Measurements from ENCODE around the gene YEATS4. TPM values are rescaled to one million over a fixed set of nuclear protein-coding genes. Genes with fewer than 3 reads are reported as not detected.

Gene YEATS4
- total and polyA plus RNA-seq, 9 of the 15 experiments (the other 6 are each of a cell fraction or from before 2014, with no cell fraction given): 25.9 to 92.2 (median 49.2) TPM

GRCh38 chr12:69318225-69318624, 41.3 kb upstream of the YEATS4 start (continued):
- TF ChIP-seq TRIM25 (IDR thresholded peaks at IDR 0.05; ENCODE audit: borderline replicate concordance): no peak
- no peak for TF ChIP-seq ATF4 (CRISPR knock-in tag; IDR thresholded peaks at IDR 0.05)
- no peak for TF ChIP-seq ESRRA (IDR thresholded peaks at IDR 0.05; ENCODE audit: borderline replicate concordance, low read depth)
- no peak for TF ChIP-seq RBM34 (IDR thresholded peaks at IDR 0.05; ENCODE audit: borderline replicate concordance, insufficient read depth, low read length)
- no peak for TF ChIP-seq ZSCAN29 (IDR thresholded peaks at IDR 0.05)
- no peak for TF ChIP-seq XRCC5 (IDR thresholded peaks at IDR 0.05; ENCODE audit: low read depth, low read length)
- no peak for TF ChIP-seq TCF3 (CRISPR knock-in tag; IDR thresholded peaks at IDR 0.05)
- TF ChIP-seq TOE1 (IDR thresholded peaks at IDR 0.05; ENCODE audit: borderline replicate concordance): no peak
- no peak for TF ChIP-seq TOE1 (CRISPR knock-in tag; IDR thresholded peaks at IDR 0.05; ENCODE audit: borderline replicate concordance, low read depth)
- no peak for TF ChIP-seq PURB (CRISPR knock-in tag; IDR thresholded peaks at IDR 0.05; ENCODE audit: low read depth)
